Spleen (tissue), 11 donors: ENCODE results near the gene ISY1. TPM values are rescaled to one million over a fixed set of nuclear protein-coding genes. Genes with fewer than 3 reads are reported as not detected.

ENCODE experiments used
- DNase-seq: peaks from one replicate; pipeline ENCODE4 v3.0.0-alpha.2; 2020
- H3K27ac ChIP-seq, 8 donors: fragments of 200-600 bp; sonication (generic) in 7 of 8; 1 replicate in 4 of 8; 2 replicates in 4 of 8; pipeline versions ENCODE4 v1.5.0 to v1.8.0; 2016 to 2021; ENCODE audit warnings: inconsistent platforms in 4 of 8, mild to moderate bottlenecking in 4 of 8, moderate library complexity in 1 of 8
- H3K27me3 ChIP-seq, 7 donors: fragments of 200-600 bp; sonication (generic) in 6 of 7; replicated peaks in 1 of 7; 1 replicate in 4 of 7; 2 replicates in 3 of 7; pipeline versions ENCODE4 v1.5.0 to v1.8.0; 2016 to 2021; ENCODE audit warnings: inconsistent platforms in 3 of 7, mild to moderate bottlenecking in 1 of 7
- H3K36me3 ChIP-seq, 6 donors: fragments of 200-600 bp; sonication (generic) in 5 of 6; 1 replicate in 4 of 6; 2 replicates in 2 of 6; pipeline versions ENCODE4 v1.5.0 to v1.8.0; 2016 to 2021; ENCODE audit warnings: inconsistent platforms in 2 of 6
- H3K4me1 ChIP-seq, 6 donors: fragments of 200-600 bp; sonication (generic) in 5 of 6; 1 replicate in 3 of 6; 2 replicates in 3 of 6; pipeline versions ENCODE4 v1.5.0 to v1.8.0; 2016 to 2021; ENCODE audit warnings: inconsistent platforms in 3 of 6
- H3K4me3 ChIP-seq, 8 donors: fragments of 200-600 bp; sonication (generic) in 7 of 8; 1 replicate in 4 of 8; 2 replicates in 4 of 8; pipeline versions ENCODE4 v1.5.0 to v1.8.0; 2016 to 2021; ENCODE audit warnings: inconsistent platforms in 4 of 8, mild to moderate bottlenecking in 4 of 8, moderate library complexity in 2 of 8
- H3K9me3 ChIP-seq, 8 donors: fragments of 200-600 bp; sonication (generic) in 7 of 8; 1 replicate in 4 of 8; 2 replicates in 4 of 8; pipeline versions ENCODE4 v1.5.0 to v1.8.0; 2016 to 2021; ENCODE audit warnings: inconsistent platforms in 4 of 8
- POLR2A ChIP-seq, 3 donors: fragments of 450-650 bp; IDR thresholded peaks; one replicate each; pipeline ENCODE4 v1.5.1; 2017; ENCODE audit warnings: antibody characterized with exemption in 3 of 3, mild to moderate bottlenecking in 1 of 3
- POLR2AphosphoS5 ChIP-seq, 3 donors: sonication (generic); formaldehyde crosslinking; IDR thresholded peaks; one replicate each; pipeline ENCODE4 v1.5.1; 2017; ENCODE audit warnings: antibody characterized with exemption in 3 of 3
- WGBS, 5 donors: extraction: QIAGEN DNeasy Blood & Tissue Kit in 3 of 5; methylation state at CpG; one replicate each; pipeline versions ENCODE4 v1.1.5 to v1.1.7; 2013 to 2018; 5-methylcytosine and 5-hydroxymethylcytosine counted together
- intact Hi-C: fragments of 100-400 bp; cut with DNase I; formaldehyde crosslinking; loops from one replicate; pipeline ENCODE4 v1.15.0; 2023; ENCODE audit warnings: low total_unique reads
- polyA plus RNA-seq, 3 donors: library from polyadenylated mRNA; stranded (reverse); fragments of 200-250 nt; gene quantifications; one replicate each; pipeline ENCODE4 v1.2.1, GENCODE V29; 2013
- total RNA-seq, 7 donors: library from RNA; depleted of rRNA in 3 of 7; stranded (reverse); fragments of >200 nt in 3 of 7; fragmentation: NEBNext Ultra II Directional in 4 of 7; extraction: Animal tissue kit (Norgen Biotek cat#: 25700) in 4 of 7; gene quantifications; one replicate each; pipeline versions ENCODE4 v1.1.0 to v1.2.1, GENCODE V29; 2016 to 2021
- TF ChIP-seq, protein P1 (sequence below), 11 experiments: fragments of 200-600 bp in 7 of 11; fragments of 450-650 bp in 4 of 11; sonication (generic) in 4 of 11; IDR thresholded peaks in 8 of 11; conservative IDR thresholded peaks in 3 of 11; 1 replicate in 7 of 11; 2 replicates in 4 of 11; pipeline versions ENCODE4 v1.4.0 to v1.8.0; 2016 to 2021; ENCODE audit warnings: antibody characterized with exemption in 11 of 11, inconsistent platforms in 4 of 11, mild to moderate bottlenecking in 1 of 11
- donor health status: healthy with polysubstance abuse.
- donor health status: DM: no; HTN: no; CAD: no; lungs with moderate emphysema.
- donor health status: DM: no; HTN: no; CAD: no.
- donor health status: Bipolar disorder and iron deficiency.
- donor health status: healthy.
- donor health status: DM: no; HTN: no; CAD: no.
- donor health status: DM: yes; HTN: yes; CAD: no.

The ISY1 gene
- total and polyA plus RNA-seq, 10 donors, result 21.4 to 33.8 (median 27.5) TPM

- peak overlapping the region in 7 of 8 donors; percentile 92 to 97 (median 94) for H3K27ac ChIP-seq
- no peaks in the 10 kb centered on the region for H3K9me3 ChIP-seq
- peak overlapping the region in 3 of 8 donors; percentile 80 to 94 (median 86) for H3K4me3 ChIP-seq
- WGBS, 5 donors, result 62 to 75% (median 73%) methylated on average over 5 of the region's 5 CpGs
- no peak for TF ChIP-seq POLR2AphosphoS5 (IDR thresholded peaks at IDR 0.05)
- TF ChIP-seq, protein P1, sequence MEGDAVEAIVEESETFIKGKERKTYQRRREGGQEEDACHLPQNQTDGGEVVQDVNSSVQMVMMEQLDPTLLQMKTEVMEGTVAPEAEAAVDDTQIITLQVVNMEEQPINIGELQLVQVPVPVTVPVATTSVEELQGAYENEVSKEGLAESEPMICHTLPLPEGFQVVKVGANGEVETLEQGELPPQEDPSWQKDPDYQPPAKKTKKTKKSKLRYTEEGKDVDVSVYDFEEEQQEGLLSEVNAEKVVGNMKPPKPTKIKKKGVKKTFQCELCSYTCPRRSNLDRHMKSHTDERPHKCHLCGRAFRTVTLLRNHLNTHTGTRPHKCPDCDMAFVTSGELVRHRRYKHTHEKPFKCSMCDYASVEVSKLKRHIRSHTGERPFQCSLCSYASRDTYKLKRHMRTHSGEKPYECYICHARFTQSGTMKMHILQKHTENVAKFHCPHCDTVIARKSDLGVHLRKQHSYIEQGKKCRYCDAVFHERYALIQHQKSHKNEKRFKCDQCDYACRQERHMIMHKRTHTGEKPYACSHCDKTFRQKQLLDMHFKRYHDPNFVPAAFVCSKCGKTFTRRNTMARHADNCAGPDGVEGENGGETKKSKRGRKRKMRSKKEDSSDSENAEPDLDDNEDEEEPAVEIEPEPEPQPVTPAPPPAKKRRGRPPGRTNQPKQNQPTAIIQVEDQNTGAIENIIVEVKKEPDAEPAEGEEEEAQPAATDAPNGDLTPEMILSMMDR (IDR thresholded peaks at IDR 0.05 in 8 of 11, conservative IDR thresholded peaks at IDR 0.05 in 3 of 11), result no peak
- TF ChIP-seq POLR2A (IDR thresholded peaks at IDR 0.05), result no peak
- H3K36me3 ChIP-seq, result peaks cover 0 to 46% (median 6%) of the 10 kb centered on the region in 6 donors
- H3K27me3 ChIP-seq, result no peaks in the 10 kb centered on the region
- peaks cover 44 to 86% (median 72%) of the 10 kb centered on the region in 6 donors for H3K4me1 ChIP-seq
- no peak for DNase-seq
- intact Hi-C loops, result no loop called here
These were observed 42.1 kb downstream of the ISY1 start for GRCh38 chr3:129118745-129119144.

DNA sequence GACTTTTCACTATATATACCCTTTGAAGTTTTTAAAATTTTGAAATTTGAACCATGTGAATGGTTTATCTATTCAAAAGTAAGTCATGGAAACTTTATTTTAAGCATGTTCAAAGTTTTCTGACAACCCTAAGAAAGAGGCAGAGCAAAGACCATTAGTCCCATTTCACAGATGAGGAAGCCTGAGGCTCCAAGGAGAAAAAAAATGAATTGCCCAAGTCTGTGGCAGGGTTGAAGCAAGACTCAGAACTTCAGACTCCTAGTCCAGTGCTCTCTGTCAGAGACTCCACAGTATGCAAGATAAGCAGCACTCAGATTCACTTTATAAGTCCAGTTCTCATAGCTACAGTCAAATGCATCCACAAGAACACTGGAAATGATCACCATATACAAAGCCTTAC, 43.7 kb downstream of the ISY1 start:
- TF ChIP-seq, protein P1 (IDR thresholded peaks at IDR 0.05 in 8 of 11, conservative IDR thresholded peaks at IDR 0.05 in 3 of 11), result no peak
- TF ChIP-seq POLR2AphosphoS5 (IDR thresholded peaks at IDR 0.05) (no peak), POLR2A (IDR thresholded peaks at IDR 0.05) (no peak)
- no peak for DNase-seq
- peak overlapping the region in 4 of 8 donors; percentile 30 to 97 (median 83) for H3K27ac ChIP-seq
- intact Hi-C loops, result no loop called here
- H3K4me1 ChIP-seq, result peaks cover 40 to 86% (median 64%) of the 10 kb centered on the region in 6 donors
- H3K4me3 ChIP-seq, result no peak overlapping the region
- no peaks in the 10 kb centered on the region for H3K9me3 ChIP-seq
- H3K27me3 ChIP-seq, result no peaks in the 10 kb centered on the region
- peaks cover 0 to 61% (median 6%) of the 10 kb centered on the region in 6 donors for H3K36me3 ChIP-seq

- H3K9me3 ChIP-seq, result no peaks in the 10 kb centered on the region
- no peak for DNase-seq
- H3K27ac ChIP-seq, result peak overlapping the region in 6 of 8 donors; percentile 21 to 97 (median 43)
- 42 to 67% (median 58%) methylated on average over 5 of the region's 5 CpGs for WGBS, 5 donors
- TF ChIP-seq POLR2A (IDR thresholded peaks at IDR 0.05) (no peak), POLR2AphosphoS5 (IDR thresholded peaks at IDR 0.05) (peak in 1 of 3 donors; percentile 26)
- no peak overlapping the region for H3K4me3 ChIP-seq
- H3K36me3 ChIP-seq, result peaks cover 0 to 67% (median 6%) of the 10 kb centered on the region in 6 donors
- intact Hi-C loops, result no loop called here
- H3K27me3 ChIP-seq, result no peaks in the 10 kb centered on the region
- H3K4me1 ChIP-seq, result peaks cover 40 to 90% (median 64%) of the 10 kb centered on the region in 6 donors
These were observed 44.3 kb downstream of the ISY1 start for GRCh38 chr3:129116482-129116946.

DNA sequence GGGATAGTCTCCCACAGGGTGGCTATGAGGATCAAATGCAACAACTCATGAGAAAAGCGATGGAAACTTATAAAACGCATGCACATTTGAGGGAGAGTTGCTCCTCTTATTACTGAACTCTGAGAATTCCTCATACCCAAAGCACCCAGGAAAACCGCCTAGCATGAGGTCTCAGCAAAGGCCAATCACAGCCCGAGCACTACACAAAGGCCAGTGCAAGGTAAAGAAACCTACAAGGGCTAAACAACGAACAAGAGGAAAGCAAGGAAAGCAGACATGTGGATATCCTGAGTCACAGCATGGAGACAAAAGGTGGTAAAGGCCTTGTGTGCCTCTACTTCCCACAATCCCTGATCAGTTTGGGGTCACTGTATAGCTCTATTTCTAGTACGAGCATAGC, 46.4 kb downstream of the ISY1 start:
- intact Hi-C loops, result no loop called here
- H3K4me3 ChIP-seq, result no peak overlapping the region
- WGBS, 5 donors, result 89 to 96% (median 93%) methylated on average over 6 of the region's 6 CpGs
- no peaks in the 10 kb centered on the region for H3K9me3 ChIP-seq
- H3K27me3 ChIP-seq, result no peaks in the 10 kb centered on the region
- peaks cover 0 to 88% (median 11%) of the 10 kb centered on the region in 6 donors for H3K36me3 ChIP-seq
- peak overlapping the region in 1 of 8 donors; percentile 34 for H3K27ac ChIP-seq
- TF ChIP-seq POLR2AphosphoS5 (IDR thresholded peaks at IDR 0.05), result no peak
- TF ChIP-seq, protein P1 (IDR thresholded peaks at IDR 0.05 in 8 of 11, conservative IDR thresholded peaks at IDR 0.05 in 3 of 11), result no peak
- no peak for TF ChIP-seq POLR2A (IDR thresholded peaks at IDR 0.05)
- DNase-seq, result no peak
- H3K4me1 ChIP-seq, result peaks cover 35 to 90% (median 56%) of the 10 kb centered on the region in 6 donors
